Stimulated activated CD8-positive, alpha-beta memory T cell treated with anti-CD3 and anti-CD28 coated beads, Interleukin-7, amount 100 ng/mL, for 1 hour (primary cell): ENCODE results near the gene TMED7.

Experiments used
- DNase-seq, 2 donors: peaks; one replicate each; pipeline ENCODE4 v3.0.0-alpha.2; 2020; ENCODE audit warnings: low read depth in 2 of 2

Gene TMED7

DNA sequence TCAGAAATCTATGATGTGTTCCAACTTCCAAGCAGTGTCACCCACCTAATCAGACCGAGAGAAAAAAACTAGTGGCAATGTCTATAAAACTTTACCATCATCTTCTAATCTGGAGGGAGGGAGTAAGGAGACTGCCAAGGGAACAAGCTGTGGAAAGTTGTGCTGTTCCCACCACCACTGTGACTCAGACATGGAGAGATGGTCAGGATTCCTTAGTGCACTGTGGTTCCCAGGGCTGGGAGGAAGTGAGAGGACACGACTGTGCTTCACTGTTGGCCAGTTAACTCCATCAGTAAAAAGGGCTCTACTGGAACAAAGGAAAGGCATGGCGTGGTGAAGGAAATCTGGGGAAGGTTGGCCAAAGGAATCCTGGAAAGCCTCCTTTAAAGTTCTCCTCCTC, 42.4 kb downstream of the TMED7 start:
- no peak for DNase-seq

- no peak for DNase-seq
Observed at GRCh38 chr5:115580941-115581340, 44.9 kb downstream of the TMED7 start.

GRCh38 chr5:115579747-115580173, 46.1 kb downstream of the TMED7 start:
- DNase-seq = no peak

DNA sequence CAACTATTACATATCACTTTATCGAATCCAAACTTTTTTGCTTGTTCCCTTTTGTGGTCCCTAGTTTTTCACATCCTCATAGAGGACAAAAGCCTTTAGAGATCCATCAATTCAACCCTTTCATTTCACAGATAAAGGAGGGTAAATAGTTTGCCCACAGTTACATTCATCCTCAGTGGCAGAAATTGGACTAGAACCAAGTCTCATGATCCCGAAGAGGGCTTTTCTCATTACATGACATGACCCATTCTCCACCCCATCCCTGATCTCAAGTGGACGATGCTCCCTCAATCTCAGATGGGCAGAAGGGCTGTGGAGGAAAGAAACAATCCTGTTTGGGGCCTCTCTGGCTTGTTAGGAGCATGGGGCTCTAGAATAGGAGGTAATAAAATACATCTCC, 46.6 kb downstream of the TMED7 start:
- no peak for DNase-seq

DNA sequence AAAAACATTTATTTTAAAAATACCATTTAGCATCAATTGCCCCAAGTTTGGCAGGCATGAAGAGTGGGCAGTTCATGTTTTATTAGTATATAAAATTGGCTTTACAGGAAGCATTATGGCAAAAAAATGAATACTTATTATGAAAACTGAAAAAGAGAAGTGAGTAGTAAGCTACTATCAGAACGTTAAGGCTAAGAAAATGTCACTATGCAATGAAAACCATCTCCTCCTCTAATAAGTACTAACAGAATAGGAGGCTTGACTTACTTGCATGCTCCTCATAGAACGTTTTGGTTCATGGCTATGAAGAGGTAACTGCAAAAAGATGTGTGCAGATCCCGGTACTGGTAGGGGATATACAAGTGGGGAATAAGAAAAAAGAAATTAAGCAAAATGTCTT, 47.2 kb downstream of the TMED7 start:
- DNase-seq = no peak

DNA sequence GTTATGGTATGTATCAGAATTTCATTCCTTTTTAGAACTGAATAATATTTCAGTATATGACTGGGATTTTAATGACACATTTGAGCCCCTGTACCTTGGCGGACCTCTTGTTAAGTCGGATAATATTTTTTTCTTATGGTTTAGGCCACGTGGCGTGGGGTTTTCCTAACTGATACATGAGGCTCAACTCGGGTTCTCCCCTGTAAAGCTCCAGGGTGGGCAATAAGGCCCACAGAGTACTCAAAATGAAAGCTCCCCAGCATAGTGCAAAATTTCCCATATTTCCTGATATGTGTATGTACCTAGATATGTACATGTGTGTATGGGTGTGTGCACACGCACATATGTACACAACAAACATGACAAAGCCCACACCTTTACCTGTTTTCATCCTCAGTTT, 48.1 kb downstream of the TMED7 start:
- DNase-seq = no peak

- DNase-seq = no peak
Observed at GRCh38 chr5:115577329-115577728, 48.5 kb downstream of the TMED7 start.

GRCh38 chr5:115575167-115576070, 50.4 kb downstream of the TMED7 start:
- DNase-seq = no peak

DNA sequence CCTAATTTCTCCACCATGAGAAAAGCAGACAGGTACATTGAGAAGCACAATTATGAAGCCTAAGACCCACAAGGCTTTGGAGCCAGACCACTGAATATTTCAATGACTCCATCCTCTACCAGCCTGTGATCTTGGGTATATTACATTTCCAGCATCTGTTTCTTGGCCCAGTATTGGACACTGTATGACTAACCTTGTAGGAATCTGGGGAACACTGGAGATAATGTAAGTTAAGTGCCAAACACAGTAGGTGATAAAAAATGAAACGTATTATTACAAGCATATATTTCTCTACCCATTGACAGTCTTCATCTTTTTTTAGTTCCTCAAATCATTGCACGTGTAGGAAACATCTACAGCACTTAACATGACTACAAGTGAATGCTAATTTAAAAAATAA, 52.7 kb downstream of the TMED7 start:
- no peak for DNase-seq

DNA sequence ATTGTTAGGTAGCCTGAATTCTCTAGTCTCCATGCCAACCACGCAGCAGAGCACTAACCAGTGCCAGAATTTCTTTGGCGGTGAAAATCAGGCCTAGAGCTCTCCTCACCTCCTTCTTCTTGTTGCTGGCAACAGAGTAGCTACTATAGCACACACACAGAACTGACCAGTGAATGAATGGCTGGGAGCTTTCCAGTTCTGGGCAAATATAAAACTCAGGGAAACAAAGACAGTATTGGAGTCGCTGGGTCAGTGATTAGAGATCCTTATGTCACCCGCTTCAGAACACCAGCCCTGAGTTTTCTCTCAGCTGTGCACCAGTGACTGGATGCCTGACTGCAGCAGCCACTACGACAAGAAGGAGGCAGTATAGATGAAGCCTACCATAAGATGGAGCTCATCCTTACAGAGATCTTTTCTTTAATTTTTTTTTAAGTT, 54.4 kb downstream of the TMED7 start:
- no peak for DNase-seq

DNA sequence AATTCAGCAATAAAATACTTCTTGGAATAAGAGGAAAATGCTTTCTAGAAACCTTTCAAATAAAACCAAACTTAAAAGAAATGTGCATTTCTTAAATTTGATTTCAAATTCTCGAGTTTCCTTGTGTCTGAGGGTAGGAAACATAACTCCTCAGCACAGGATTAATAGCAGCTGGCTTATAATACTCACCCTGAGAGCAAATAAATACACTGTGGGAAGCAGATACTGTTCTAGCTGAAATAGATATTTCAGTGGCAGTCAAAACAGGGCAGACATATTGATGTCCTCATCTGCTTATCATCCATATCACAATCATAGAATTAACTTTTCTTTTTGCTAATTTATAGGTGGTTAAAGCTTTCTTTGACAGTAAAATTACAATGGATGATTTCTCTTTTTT, 57.2 kb downstream of the TMED7 start:
- DNase-seq = no peak

GRCh38 chr5:115565233-115565632, 60.6 kb downstream of the TMED7 start:
- no peak for DNase-seq
